ENCODE results near the gene RNF208. TPM values are rescaled to one million over a fixed set of nuclear protein-coding genes. Genes with fewer than 3 reads are reported as not detected.

The RNF208 gene
- total and polyA plus RNA-seq, 2 of the 4 experiments (the other 2 are of a cell fraction): 1.2 TPM; not detected in 1

DNA sequence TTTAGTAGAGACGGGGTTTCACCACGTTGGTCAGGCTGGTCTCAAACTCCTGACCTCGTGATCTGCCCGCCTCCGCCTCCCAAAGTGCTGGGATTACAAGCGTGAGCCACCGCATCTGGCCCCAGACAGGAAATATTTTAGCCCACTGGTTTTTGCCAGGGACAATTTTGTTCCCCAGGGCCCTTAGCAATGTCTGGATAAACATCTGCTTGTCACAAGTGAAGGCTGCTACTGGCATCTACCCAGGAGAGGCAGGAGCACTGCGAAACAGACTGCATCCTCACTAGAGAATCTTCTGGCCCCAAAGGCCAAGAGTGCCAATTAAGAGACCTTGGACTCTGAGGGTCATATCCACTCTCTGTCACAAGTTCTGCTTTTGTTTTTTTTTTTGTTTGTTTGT lies 19.1 kb downstream of the RNF208 start:
- BruUV-seq (replicated peaks): no TSS peak
- dilution Hi-C loops (cut with HindIII; ENCODE audit: low sequenced_read_pairs, unreplicated experiment): no loop called here

More for the DNA sequence above, 19.1 kb downstream of the RNF208 start:
- ChIA-PET CTCF (no interaction called here), POLR2A (ENCODE audit: unreplicated experiment) (no interaction called here)
- TF ChIP-seq POLR2A (IDR thresholded peaks at IDR 0.05; ENCODE audit: low read depth, low read length) (no peak), ELK1 (IDR thresholded peaks at IDR 0.05; ENCODE audit: borderline replicate concordance, low read depth, low read length) (no peak), NFE2L2 (IDR thresholded peaks at IDR 0.05; ENCODE audit: low read depth, low read length) (no peak), BHLHE40 (IDR thresholded peaks at IDR 0.05; ENCODE audit: low read depth, low read length) (no peak), MAFK (IDR thresholded peaks at IDR 0.05; ENCODE audit: low read depth, low read length) (no peak), RAD21 (IDR thresholded peaks at IDR 0.05; ENCODE audit: low read length) (no peak), MAZ (IDR thresholded peaks at IDR 0.05; ENCODE audit: borderline replicate concordance, low read depth, low read length) (no peak), RCOR1 (IDR thresholded peaks at IDR 0.05; ENCODE audit: insufficient replicate concordance, low read length) (no peak), CEBPB (IDR thresholded peaks at IDR 0.05; ENCODE audit: low read depth, low read length) (no peak), CTCF (conservative IDR thresholded peaks at IDR 0.05; ENCODE audit: low read depth, low read length) (no peak), RFX5 (IDR thresholded peaks at IDR 0.05; ENCODE audit: low read depth, low read length) (no peak), FOS (IDR thresholded peaks at IDR 0.05; ENCODE audit: low read depth, low read length) (no peak), CHD1 (IDR thresholded peaks at IDR 0.05; ENCODE audit: low read depth, low read length) (no peak), SMC3 (IDR thresholded peaks at IDR 0.05; ENCODE audit: low read depth, low read length) (no peak), MXI1 (IDR thresholded peaks at IDR 0.05; ENCODE audit: borderline replicate concordance, low read depth, low read length) (no peak)
- TF ChIP-seq, protein P1, sequence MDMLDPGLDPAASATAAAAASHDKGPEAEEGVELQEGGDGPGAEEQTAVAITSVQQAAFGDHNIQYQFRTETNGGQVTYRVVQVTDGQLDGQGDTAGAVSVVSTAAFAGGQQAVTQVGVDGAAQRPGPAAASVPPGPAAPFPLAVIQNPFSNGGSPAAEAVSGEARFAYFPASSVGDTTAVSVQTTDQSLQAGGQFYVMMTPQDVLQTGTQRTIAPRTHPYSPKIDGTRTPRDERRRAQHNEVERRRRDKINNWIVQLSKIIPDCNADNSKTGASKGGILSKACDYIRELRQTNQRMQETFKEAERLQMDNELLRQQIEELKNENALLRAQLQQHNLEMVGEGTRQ (IDR thresholded peaks at IDR 0.05; ENCODE audit: low read depth, low read length): no peak
- H2BK20ac ChIP-seq (ENCODE audit: low read depth, low read length): no peak overlapping the region
- no peak overlapping the region for H3K4ac ChIP-seq (ENCODE audit: low read depth, low read length)
- H2BK5ac ChIP-seq (ENCODE audit: low read depth, low read length, poor library complexity, severe bottlenecking): no peak overlapping the region
- H2AK5ac ChIP-seq (ENCODE audit: low read depth, low read length): no peak overlapping the region
- no peak overlapping the region for H3K18ac ChIP-seq (ENCODE audit: low read depth, low read length)
- peaks cover 47 to 81% of the 10 kb centered on the region in 2 experiments for H3K79me1 ChIP-seq (ENCODE audit: low read depth in 1 of 2, low read length in 2 of 2)
- ATAC-seq (ENCODE audit: low read depth) (no peak), DNase-seq (no peak)
- H3K4me2 ChIP-seq (ENCODE audit: low read depth, low read length): no peak overlapping the region
- intact Hi-C loops (cut with micrococcal nuclease) (no loop called here), in situ Hi-C loops (cut with MboI; ENCODE audit: low sequenced_read_pairs) (no loop called here)
- no peaks in the 10 kb centered on the region for H3K27me3 ChIP-seq (ENCODE audit: control insufficient read depth, insufficient read depth, low read length)
- no peak overlapping the region for H2AFZ ChIP-seq (replicated peaks; ENCODE audit: low read length, poor library complexity)
- H2BK120ac ChIP-seq (ENCODE audit: low read depth, low read length): no peak overlapping the region
- H3K56ac ChIP-seq (ENCODE audit: extremely low read depth, insufficient read depth, low read length): no peak overlapping the region
- no peak overlapping the region for H3K4me3 ChIP-seq (ENCODE audit: insufficient read depth, low read depth, low read length)
- H3K9ac ChIP-seq (ENCODE audit: low read depth, low read length): no peak overlapping the region
- H2AK9ac ChIP-seq (replicated peaks; ENCODE audit: low read depth, low read length, poor library complexity): no peak overlapping the region
- 0 out of 2 replicates have a peak, but pooled peaks cover 2% of the 10 kb centered on the region for H3K9me1 ChIP-seq (ENCODE audit: insufficient read depth, low read length)
- peaks cover 25% of the 10 kb centered on the region for H4K20me1 ChIP-seq (ENCODE audit: insufficient read depth, low read length)
- peaks cover 24% of the 10 kb centered on the region for H3K4me1 ChIP-seq (ENCODE audit: control insufficient read depth, insufficient read depth, low read length)
- no peaks in the 10 kb centered on the region for H3K9me3 ChIP-seq (ENCODE audit: control insufficient read depth, insufficient read depth, low read length)
- H4K8ac ChIP-seq (ENCODE audit: low read depth in 2 of 2, low read length in 2 of 2): no peak overlapping the region
- no peak overlapping the region for H3K23ac ChIP-seq (ENCODE audit: low read depth, low read length)
- H4K91ac ChIP-seq (ENCODE audit: insufficient read depth, low read depth, low read length): no peak overlapping the region
- no peak overlapping the region for H3K14ac ChIP-seq (replicated peaks; ENCODE audit: low read depth, low read length)
- peaks cover 5% of the 10 kb centered on the region for H3K36me3 ChIP-seq (ENCODE audit: control insufficient read depth, insufficient read depth, low read length)
- no peak overlapping the region for H2BK15ac ChIP-seq (ENCODE audit: low read depth, low read length)
- H3K27ac ChIP-seq (ENCODE audit: insufficient read depth, low read length): no peak overlapping the region
- H4K5ac ChIP-seq (ENCODE audit: low read depth, low read length): no peak overlapping the region
- 89% methylated on average over 7 of the region's 8 CpGs; no CpG with 5 or more reads in 1 of the 2 experiments for WGBS, 2 experiments (ENCODE audit: extremely low coverage in 2 of 2, insufficient read length in 1 of 2)
